IMR-90 (cell line): ENCODE measurements around the gene SLC6A13. TPM values are rescaled to one million over a fixed set of nuclear protein-coding genes. Genes with fewer than 3 reads are reported as not detected.

Source experiments
- ATAC-seq: fragments of 200-7000 bp; cut with Tn5 transposase; 2 replicates; pipeline ENCODE4 v1.9.1; 2020; ENCODE audit warnings: low read depth, mild to moderate bottlenecking, moderate library complexity
- BruUV-seq: library from RNA; stranded (reverse); fragments of 400-500 nt; replicated peaks from 2 replicates; lab custom pipeline; 2021; lab: Mats Ljungman, UMichigan
- CTCF ChIA-PET: fragments of 300-600 bp; formaldehyde crosslinking; extraction: SDS; loops from one replicate; lab custom pipeline; 2021; ENCODE audit warnings: antibody characterized with exemption; lab: Yijun Ruan, JAX
- POLR2A ChIA-PET: fragments of 300-600 bp; sonication (Branson Sonifier 250); formaldehyde crosslinking; loops from one replicate; lab custom pipeline; 2022; ENCODE audit warnings: antibody characterized with exemption; ENCODE audit not compliant: unreplicated experiment; lab: Charles Lee
- DNase-seq: peaks from one replicate; pipeline ENCODE4 v3.0.0; 2013
- H2AFZ ChIP-seq: replicated peaks from 2 replicates; pipeline ENCODE3; 2013; ENCODE audit warnings: low read length, mild to moderate bottlenecking; ENCODE audit not compliant: poor library complexity
- H2AK5ac ChIP-seq: 2 replicates; pipeline ENCODE4 v1.6.1; 2013; ENCODE audit warnings: low read depth, low read length, inconsistent platforms
- H2AK9ac ChIP-seq: replicated peaks from 2 replicates; pipeline ENCODE3; 2013; ENCODE audit warnings: mild to moderate bottlenecking, low read depth, low read length, moderate library complexity; ENCODE audit not compliant: poor library complexity
- H2BK120ac ChIP-seq: 2 replicates; pipeline ENCODE4 v1.6.1; 2013; ENCODE audit warnings: low read depth, low read length, inconsistent platforms
- H2BK15ac ChIP-seq: 3 replicates; pipeline ENCODE4 v1.6.1; 2013; ENCODE audit warnings: low read depth, low read length, inconsistent platforms
- H2BK20ac ChIP-seq: 2 replicates; pipeline ENCODE4 v1.6.1; 2013; ENCODE audit warnings: low read depth, mild to moderate bottlenecking, inconsistent platforms, low read length, moderate library complexity
- H2BK5ac ChIP-seq: 2 replicates; pipeline ENCODE4 v1.6.1; 2013; ENCODE audit warnings: mild to moderate bottlenecking, low read depth, low read length, inconsistent platforms; ENCODE audit not compliant: poor library complexity, severe bottlenecking
- H3K14ac ChIP-seq: replicated peaks from 2 replicates; pipeline ENCODE4 v1.6.1; 2013; ENCODE audit warnings: low read depth, low read length, inconsistent platforms
- H3K18ac ChIP-seq: 2 replicates; pipeline ENCODE4 v1.6.1; 2013; ENCODE audit warnings: low read depth, low read length, control low read depth
- H3K23ac ChIP-seq: 2 replicates; pipeline ENCODE4 v1.6.1; 2013; ENCODE audit warnings: low read depth, low read length, inconsistent platforms
- H3K27ac ChIP-seq: 2 replicates; pipeline ENCODE4 v1.5.1; 2013; ENCODE audit warnings: mild to moderate bottlenecking, control low read depth, low read length; ENCODE audit not compliant: insufficient read depth
- H3K27me3 ChIP-seq: 2 replicates; pipeline ENCODE4 v1.6.1; 2013; ENCODE audit warnings: low read length; ENCODE audit not compliant: control insufficient read depth, insufficient read depth
- H3K36me3 ChIP-seq: 2 replicates; pipeline ENCODE4 v1.6.1; 2013; ENCODE audit warnings: low read length, mixed read lengths; ENCODE audit not compliant: control insufficient read depth, insufficient read depth
- H3K4ac ChIP-seq: 2 replicates; pipeline ENCODE4 v1.6.1; 2013; ENCODE audit warnings: low read depth, low read length, inconsistent platforms
- H3K4me1 ChIP-seq: 2 replicates; pipeline ENCODE4 v1.6.1; 2013; ENCODE audit warnings: low read length, mixed read lengths; ENCODE audit not compliant: control insufficient read depth, insufficient read depth
- H3K4me2 ChIP-seq: 2 replicates; pipeline ENCODE4 v1.6.1; 2013; ENCODE audit warnings: low read depth, mild to moderate bottlenecking, control low read depth, low read length, moderate library complexity
- H3K4me3 ChIP-seq: 2 replicates; pipeline ENCODE4 v1.5.1; 2013; ENCODE audit warnings: low read depth, mild to moderate bottlenecking, control low read depth, low read length, moderate library complexity; ENCODE audit not compliant: insufficient read depth
- H3K56ac ChIP-seq: 2 replicates; pipeline ENCODE4 v1.6.1; 2013; ENCODE audit warnings: low read length, inconsistent platforms; ENCODE audit not compliant: insufficient read depth; ENCODE audit errors: extremely low read depth
- H3K79me1 ChIP-seq, 2 experiments: 2 replicates each; pipeline ENCODE4 v1.6.1; 2013; ENCODE audit warnings: low read length in 2 of 2, inconsistent platforms in 1 of 2, low read depth in 1 of 2
- H3K9ac ChIP-seq: 2 replicates; pipeline ENCODE4 v1.6.1; 2013; ENCODE audit warnings: low read depth, low read length, control low read depth
- H3K9me1 ChIP-seq: 2 replicates; pipeline ENCODE4 v1.6.1; 2013; ENCODE audit warnings: low read length, inconsistent platforms; ENCODE audit not compliant: insufficient read depth
- H3K9me3 ChIP-seq: 2 replicates; pipeline ENCODE4 v1.6.1; 2013; ENCODE audit warnings: low read length; ENCODE audit not compliant: control insufficient read depth, insufficient read depth
- H4K20me1 ChIP-seq: 2 replicates; pipeline ENCODE4 v1.6.1; 2013; ENCODE audit warnings: low read length, inconsistent platforms; ENCODE audit not compliant: insufficient read depth
- H4K5ac ChIP-seq: 2 replicates; pipeline ENCODE4 v1.6.1; 2013; ENCODE audit warnings: mild to moderate bottlenecking, low read depth, low read length, control low read depth
- H4K8ac ChIP-seq, 2 experiments: 2 replicates each; pipeline ENCODE4 v1.6.1; 2013; ENCODE audit warnings: low read depth in 2 of 2, low read length in 2 of 2, control low read depth in 1 of 2, inconsistent platforms in 1 of 2
- H4K91ac ChIP-seq: 2 replicates; pipeline ENCODE4 v1.6.1; 2013; ENCODE audit warnings: low read depth, low read length, inconsistent platforms; ENCODE audit not compliant: insufficient read depth
- BHLHE40 ChIP-seq: fragments of 150-350 bp; IDR thresholded peaks from 2 replicates; pipeline ENCODE4 v1.6.1; 2016; ENCODE audit warnings: mild to moderate bottlenecking, low read depth, low read length
- CHD1 ChIP-seq: IDR thresholded peaks from 2 replicates; pipeline ENCODE4 v1.6.1; 2012; ENCODE audit warnings: low read depth, low read length, improper control_type of control experiment
- FOS ChIP-seq: fragments of 150-350 bp; IDR thresholded peaks from 2 replicates; pipeline ENCODE4 v1.6.1; 2016; ENCODE audit warnings: low read depth, low read length
- MAZ ChIP-seq: IDR thresholded peaks from 2 replicates; pipeline ENCODE4 v1.6.1; 2012; ENCODE audit warnings: low read depth, mild to moderate bottlenecking, low read length, improper control_type of control experiment, moderate library complexity, borderline replicate concordance
- POLR2A ChIP-seq: IDR thresholded peaks from 2 replicates; pipeline ENCODE4 v1.6.1; 2012; ENCODE audit warnings: mild to moderate bottlenecking, low read depth, low read length
- RCOR1 ChIP-seq: IDR thresholded peaks from 2 replicates; pipeline ENCODE4 v1.6.1; 2012; ENCODE audit warnings: mild to moderate bottlenecking, low read length, improper control_type of control experiment; ENCODE audit not compliant: insufficient replicate concordance
- RFX5 ChIP-seq: IDR thresholded peaks from 2 replicates; pipeline ENCODE4 v1.8.0; 2012; ENCODE audit warnings: low read depth, mild to moderate bottlenecking, low read length, moderate library complexity
- SMC3 ChIP-seq: fragments of 150-350 bp; IDR thresholded peaks from 2 replicates; pipeline ENCODE4 v1.6.1; 2016; ENCODE audit warnings: low read depth, mild to moderate bottlenecking, antibody characterized with exemption, low read length, moderate library complexity
- WGBS, 2 experiments: methylation state at CpG; one replicate each; pipeline versions ENCODE4 v1.1.5 to v1.1.7; 2013; ENCODE audit warnings: missing lambda C conversion rate in 2 of 2; ENCODE audit not compliant: insufficient read length in 1 of 2; ENCODE audit errors: extremely low coverage in 2 of 2; 5-methylcytosine and 5-hydroxymethylcytosine counted together
- dilution Hi-C: fragments of 300-500 bp; cut with HindIII; formaldehyde crosslinking; loops from one replicate; pipeline ENCODE4 v1.14.3; 2018; ENCODE audit warnings: low sequenced_read_pairs; ENCODE audit not compliant: unreplicated experiment
- in situ Hi-C: fragments of 300-500 bp; cut with MboI; formaldehyde crosslinking; loops from 3 replicates; pipeline ENCODE4 v1.14.3; 2019; ENCODE audit warnings: low sequenced_read_pairs, inconsistent platforms, mixed read lengths
- intact Hi-C: fragments of 100-400 bp; cut with micrococcal nuclease; formaldehyde crosslinking; loops from 2 replicates; pipeline ENCODE4 v1.10.0; 2022
- polyA plus RNA-seq, 3 experiments: library from polyadenylated mRNA; depleted of rRNA; stranded (reverse); fragments of >200 nt; gene quantifications; 2 replicates each; pipeline ENCODE4 v1.2.3, GENCODE V29; 2012; ENCODE audit warnings: low replicate concordance in 1 of 3
- total RNA-seq: library from RNA; depleted of rRNA; stranded (reverse); fragments of >200 nt; gene quantifications from 2 replicates; pipeline ENCODE4 v1.2.3, GENCODE V29; 2012
- TF ChIP-seq, protein P1 (sequence below): conservative IDR thresholded peaks from 2 replicates; pipeline ENCODE4 v1.5.1; 2012; ENCODE audit warnings: mild to moderate bottlenecking, low read depth, low read length, improper control_type of control experiment
- TF ChIP-seq, protein P2 (sequence below): fragments of 150-350 bp; IDR thresholded peaks from 2 replicates; pipeline ENCODE4 v1.6.1; 2017; ENCODE audit warnings: mild to moderate bottlenecking, antibody characterized with exemption, low read length, low read depth
- TF ChIP-seq, protein P3 (sequence below): fragments of 150-350 bp; IDR thresholded peaks from 2 replicates; pipeline ENCODE4 v1.6.1; 2016; ENCODE audit warnings: low read depth, mild to moderate bottlenecking, low read length, moderate library complexity, borderline replicate concordance

Gene SLC6A13
- total and polyA plus RNA-seq, 2 of the 4 experiments (the other 2 are of a cell fraction) = under 0.01 to 0.10 TPM

DNA sequence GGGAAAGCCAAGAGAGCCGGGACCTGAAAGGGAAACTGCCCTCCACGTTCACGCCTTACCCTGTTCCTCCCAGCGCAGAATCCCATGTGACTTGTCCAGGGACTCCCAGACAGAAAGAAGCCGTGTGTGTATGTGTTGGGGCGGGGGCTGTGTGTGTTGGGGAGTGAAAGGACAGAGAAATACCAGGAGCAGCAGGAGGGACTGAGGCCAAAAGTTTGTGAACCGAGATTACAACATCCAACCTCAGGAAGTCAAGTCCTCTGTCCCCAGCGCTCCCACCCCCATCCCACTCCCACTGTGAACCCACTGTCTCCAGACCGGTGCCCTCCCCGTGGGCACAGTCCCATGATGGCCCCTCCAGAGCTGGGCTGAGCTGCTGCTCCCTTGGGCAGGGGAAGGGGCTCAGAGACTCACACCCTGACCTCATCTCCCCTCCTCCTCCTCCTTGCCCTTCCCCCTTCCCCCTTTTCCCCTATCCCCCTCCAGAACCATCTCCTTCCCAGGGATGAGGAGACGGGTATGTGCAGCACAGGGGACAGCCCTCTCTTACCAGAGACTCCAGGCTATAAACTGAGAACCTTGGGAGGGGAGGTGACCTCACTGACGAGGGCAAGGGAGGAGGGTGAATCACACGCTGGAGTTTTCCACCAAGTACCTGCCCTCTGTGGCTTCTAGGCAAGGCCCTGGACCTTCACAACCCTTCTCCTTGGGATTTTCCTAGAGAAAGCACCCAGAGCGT lies 48.5 kb downstream of the SLC6A13 start, which contains the start of gene SLC6A12:
Gene SLC6A12, minus strand, starts transcription at position 155 of the 739 bp plus-strand sequence. CDS start 4,171 bp downstream, outside the sequence.
- Histone ChIP-seq H4K8ac (no peak within 1 kb of the TSS), H3K27me3 (peaks cover 72% of the 10 kb centered on the region), H3K4me3 (no peak within 1 kb of the TSS), H2AFZ (peak within 1 kb of the TSS; percentile 43), H2AK9ac (peak within 1 kb of the TSS; percentile 24), H3K23ac (no peak within 1 kb of the TSS), H3K18ac (no peak within 1 kb of the TSS), H3K14ac (no peak within 1 kb of the TSS), H4K5ac (no peak within 1 kb of the TSS), H2BK15ac (no peak within 1 kb of the TSS), H2AK5ac (no peak within 1 kb of the TSS), H3K27ac (no peak within 1 kb of the TSS), H3K9ac (no peak within 1 kb of the TSS), H3K36me3 (no peaks in the 10 kb centered on the region), H3K9me1 (no peaks in the 10 kb centered on the region), H2BK120ac (no peak within 1 kb of the TSS), H3K79me1 (no peaks in the 10 kb centered on the region), H3K4me2 (no peak within 1 kb of the TSS), H3K4me1 (peaks cover 2% of the 10 kb centered on the region; the same call in 1 of the 2 replicates), H3K9me3 (no peaks in the 10 kb centered on the region), H4K91ac (no peak within 1 kb of the TSS), H2BK5ac (no peak within 1 kb of the TSS), H3K4ac (no peak within 1 kb of the TSS), H4K20me1 (no peaks in the 10 kb centered on the region; the same call in 1 of the 2 replicates), H2BK20ac (no peak within 1 kb of the TSS; the same call in 1 of the 2 replicates), H3K56ac (no peak within 1 kb of the TSS)
- BruUV-seq = no TSS peak
- ChIA-PET CTCF (no interaction called here), POLR2A (no interaction called here)
- WGBS, 2 experiments = 41% methylated on average over 4 of the region's 14 CpGs; no CpG with 5 or more reads in 1 of the 2 experiments
- ATAC-seq (no peak; the same call in 1 of the 2 replicates), DNase-seq (no peak)
- intact Hi-C loops (no loop called here), dilution Hi-C loops (no loop called here), in situ Hi-C loops (no loop called here)
- no peak for TF ChIP-seq RCOR1
- no peak for TF ChIP-seq BHLHE40
- no peak for TF ChIP-seq POLR2A
- TF ChIP-seq FOS = no peak
- TF ChIP-seq SMC3 = no peak
- no peak for TF ChIP-seq MAZ
- TF ChIP-seq, protein P1, sequence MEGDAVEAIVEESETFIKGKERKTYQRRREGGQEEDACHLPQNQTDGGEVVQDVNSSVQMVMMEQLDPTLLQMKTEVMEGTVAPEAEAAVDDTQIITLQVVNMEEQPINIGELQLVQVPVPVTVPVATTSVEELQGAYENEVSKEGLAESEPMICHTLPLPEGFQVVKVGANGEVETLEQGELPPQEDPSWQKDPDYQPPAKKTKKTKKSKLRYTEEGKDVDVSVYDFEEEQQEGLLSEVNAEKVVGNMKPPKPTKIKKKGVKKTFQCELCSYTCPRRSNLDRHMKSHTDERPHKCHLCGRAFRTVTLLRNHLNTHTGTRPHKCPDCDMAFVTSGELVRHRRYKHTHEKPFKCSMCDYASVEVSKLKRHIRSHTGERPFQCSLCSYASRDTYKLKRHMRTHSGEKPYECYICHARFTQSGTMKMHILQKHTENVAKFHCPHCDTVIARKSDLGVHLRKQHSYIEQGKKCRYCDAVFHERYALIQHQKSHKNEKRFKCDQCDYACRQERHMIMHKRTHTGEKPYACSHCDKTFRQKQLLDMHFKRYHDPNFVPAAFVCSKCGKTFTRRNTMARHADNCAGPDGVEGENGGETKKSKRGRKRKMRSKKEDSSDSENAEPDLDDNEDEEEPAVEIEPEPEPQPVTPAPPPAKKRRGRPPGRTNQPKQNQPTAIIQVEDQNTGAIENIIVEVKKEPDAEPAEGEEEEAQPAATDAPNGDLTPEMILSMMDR = no peak
- TF ChIP-seq CHD1 = no peak
- TF ChIP-seq, protein P2, sequence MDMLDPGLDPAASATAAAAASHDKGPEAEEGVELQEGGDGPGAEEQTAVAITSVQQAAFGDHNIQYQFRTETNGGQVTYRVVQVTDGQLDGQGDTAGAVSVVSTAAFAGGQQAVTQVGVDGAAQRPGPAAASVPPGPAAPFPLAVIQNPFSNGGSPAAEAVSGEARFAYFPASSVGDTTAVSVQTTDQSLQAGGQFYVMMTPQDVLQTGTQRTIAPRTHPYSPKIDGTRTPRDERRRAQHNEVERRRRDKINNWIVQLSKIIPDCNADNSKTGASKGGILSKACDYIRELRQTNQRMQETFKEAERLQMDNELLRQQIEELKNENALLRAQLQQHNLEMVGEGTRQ = no peak
- no peak for TF ChIP-seq RFX5
- TF ChIP-seq, protein P3, sequence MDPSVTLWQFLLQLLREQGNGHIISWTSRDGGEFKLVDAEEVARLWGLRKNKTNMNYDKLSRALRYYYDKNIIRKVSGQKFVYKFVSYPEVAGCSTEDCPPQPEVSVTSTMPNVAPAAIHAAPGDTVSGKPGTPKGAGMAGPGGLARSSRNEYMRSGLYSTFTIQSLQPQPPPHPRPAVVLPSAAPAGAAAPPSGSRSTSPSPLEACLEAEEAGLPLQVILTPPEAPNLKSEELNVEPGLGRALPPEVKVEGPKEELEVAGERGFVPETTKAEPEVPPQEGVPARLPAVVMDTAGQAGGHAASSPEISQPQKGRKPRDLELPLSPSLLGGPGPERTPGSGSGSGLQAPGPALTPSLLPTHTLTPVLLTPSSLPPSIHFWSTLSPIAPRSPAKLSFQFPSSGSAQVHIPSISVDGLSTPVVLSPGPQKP = no peak
